ENCODE data around the gene ITGA11. TPM values are rescaled to one million over a fixed set of nuclear protein-coding genes. Genes with fewer than 3 reads are reported as not detected.

The ITGA11 gene
- total RNA-seq, 1 donor from 2014 or later: 0.51 TPM

DNA sequence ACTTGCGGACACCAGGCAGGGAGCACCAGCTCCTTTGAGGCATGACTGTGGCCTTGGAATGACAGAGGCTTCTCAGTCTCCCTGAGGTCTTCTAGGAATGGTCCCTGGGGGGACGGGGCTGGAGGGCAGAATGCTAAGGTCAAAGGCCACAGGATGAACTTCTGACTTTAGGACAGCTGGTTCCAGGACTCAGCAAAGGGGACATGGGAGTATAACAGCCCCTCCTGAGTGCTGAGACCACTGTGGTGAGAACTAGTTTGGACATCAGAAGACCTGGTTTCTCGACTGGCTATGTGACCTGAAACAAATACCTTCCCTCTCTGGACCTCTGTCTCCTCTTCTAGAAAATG lies 17.8 kb downstream of the ITGA11 start:
- TF ChIP-seq, protein P1, sequence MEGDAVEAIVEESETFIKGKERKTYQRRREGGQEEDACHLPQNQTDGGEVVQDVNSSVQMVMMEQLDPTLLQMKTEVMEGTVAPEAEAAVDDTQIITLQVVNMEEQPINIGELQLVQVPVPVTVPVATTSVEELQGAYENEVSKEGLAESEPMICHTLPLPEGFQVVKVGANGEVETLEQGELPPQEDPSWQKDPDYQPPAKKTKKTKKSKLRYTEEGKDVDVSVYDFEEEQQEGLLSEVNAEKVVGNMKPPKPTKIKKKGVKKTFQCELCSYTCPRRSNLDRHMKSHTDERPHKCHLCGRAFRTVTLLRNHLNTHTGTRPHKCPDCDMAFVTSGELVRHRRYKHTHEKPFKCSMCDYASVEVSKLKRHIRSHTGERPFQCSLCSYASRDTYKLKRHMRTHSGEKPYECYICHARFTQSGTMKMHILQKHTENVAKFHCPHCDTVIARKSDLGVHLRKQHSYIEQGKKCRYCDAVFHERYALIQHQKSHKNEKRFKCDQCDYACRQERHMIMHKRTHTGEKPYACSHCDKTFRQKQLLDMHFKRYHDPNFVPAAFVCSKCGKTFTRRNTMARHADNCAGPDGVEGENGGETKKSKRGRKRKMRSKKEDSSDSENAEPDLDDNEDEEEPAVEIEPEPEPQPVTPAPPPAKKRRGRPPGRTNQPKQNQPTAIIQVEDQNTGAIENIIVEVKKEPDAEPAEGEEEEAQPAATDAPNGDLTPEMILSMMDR (conservative IDR thresholded peaks at IDR 0.05): no peak
- H3K9me3 Mint-ChIP-seq: no peaks in the 10 kb centered on the region
- H3K27ac Mint-ChIP-seq (ENCODE audit: unreplicated experiment): no peak overlapping the region
- no peak overlapping the region for H3K4me3 Mint-ChIP-seq
- DNase-seq (ENCODE audit: low read depth, low spot score): no peak
- no peaks in the 10 kb centered on the region for H3K36me3 Mint-ChIP-seq (ENCODE audit: low read depth)
- no peaks in the 10 kb centered on the region for H3K27me3 Mint-ChIP-seq (ENCODE audit: low read depth)
- peaks cover 20% of the 10 kb centered on the region for H3K4me1 Mint-ChIP-seq

DNA sequence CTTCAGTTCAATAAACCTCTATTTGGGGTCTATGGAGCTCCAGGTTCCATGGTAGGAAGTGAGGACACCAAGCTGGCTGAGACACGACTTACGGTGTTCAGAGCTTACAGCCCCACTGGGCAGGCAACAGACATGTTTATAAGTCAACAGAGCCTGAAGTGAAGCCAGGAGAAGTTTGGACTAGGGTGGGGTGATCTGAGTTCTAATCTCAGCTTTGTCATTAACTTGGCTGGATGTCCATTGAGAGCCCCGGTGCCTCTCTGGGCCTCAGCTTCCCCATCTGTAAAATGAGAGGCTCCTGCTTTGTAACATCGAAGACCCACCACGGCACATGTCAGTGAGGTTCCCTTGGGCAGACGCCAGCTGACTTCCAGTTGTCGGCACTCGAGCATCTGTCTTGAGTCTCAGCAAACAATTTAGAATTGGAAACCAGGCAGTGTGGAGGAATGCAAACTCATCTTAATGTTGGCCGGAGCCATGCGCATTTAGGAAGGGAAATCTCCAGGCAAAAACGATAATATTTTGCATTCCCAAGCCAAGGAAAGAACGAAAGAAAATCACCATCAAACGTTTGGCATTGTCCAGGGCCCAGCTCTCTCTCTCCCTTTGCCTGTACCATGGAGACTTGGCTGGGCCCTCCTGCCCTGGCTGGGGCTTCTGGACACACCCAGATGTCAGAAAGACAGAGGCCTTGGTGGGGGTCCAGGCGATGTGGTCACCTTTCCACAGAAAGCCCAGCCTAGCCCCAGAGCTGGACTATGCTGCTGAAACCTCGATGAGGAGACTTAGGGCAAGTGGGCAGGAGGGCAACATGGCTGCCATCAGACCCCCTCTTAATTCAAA lies 18.4 kb downstream of the ITGA11 start:
- TF ChIP-seq, protein P1 (conservative IDR thresholded peaks at IDR 0.05): no peak
- DNase-seq (ENCODE audit: low read depth, low spot score): no peak
- H3K4me1 Mint-ChIP-seq: peaks cover 14% of the 10 kb centered on the region
- no peaks in the 10 kb centered on the region for H3K27me3 Mint-ChIP-seq (ENCODE audit: low read depth)
- no peaks in the 10 kb centered on the region for H3K9me3 Mint-ChIP-seq
- no peaks in the 10 kb centered on the region for H3K36me3 Mint-ChIP-seq (ENCODE audit: low read depth)
- H3K4me3 Mint-ChIP-seq: no peak overlapping the region
- peak overlapping the region; percentile 37 for H3K27ac Mint-ChIP-seq (ENCODE audit: unreplicated experiment)

DNA sequence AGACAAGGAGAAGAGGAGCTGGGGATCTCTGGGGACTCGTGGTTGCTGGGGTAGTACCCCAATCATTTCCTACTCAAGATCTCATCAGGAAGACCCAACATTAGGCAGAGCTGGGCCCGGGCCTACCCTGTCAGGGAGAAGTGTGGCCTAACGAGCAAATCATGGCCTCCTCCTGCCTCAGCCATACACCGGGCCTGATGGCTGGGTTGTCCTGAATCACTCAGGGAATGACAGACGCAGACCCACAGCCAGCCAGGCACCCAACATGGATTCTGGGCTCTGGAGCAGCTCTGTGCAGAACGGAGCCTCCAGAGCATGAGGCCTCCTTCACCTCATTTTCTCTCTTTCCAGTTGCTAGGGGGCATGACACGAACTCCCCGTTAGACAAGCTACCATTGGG lies 19.7 kb downstream of the ITGA11 start:
- Mint-ChIP-seq H3K4me3 (no peak overlapping the region), H3K27me3 (ENCODE audit: low read depth) (no peaks in the 10 kb centered on the region), H3K27ac (ENCODE audit: unreplicated experiment) (no peak overlapping the region), H3K36me3 (ENCODE audit: low read depth) (no peaks in the 10 kb centered on the region), H3K4me1 (no peaks in the 10 kb centered on the region), H3K9me3 (no peaks in the 10 kb centered on the region)
- DNase-seq (ENCODE audit: low read depth, low spot score): no peak
- TF ChIP-seq, protein P1 (conservative IDR thresholded peaks at IDR 0.05): no peak

DNA sequence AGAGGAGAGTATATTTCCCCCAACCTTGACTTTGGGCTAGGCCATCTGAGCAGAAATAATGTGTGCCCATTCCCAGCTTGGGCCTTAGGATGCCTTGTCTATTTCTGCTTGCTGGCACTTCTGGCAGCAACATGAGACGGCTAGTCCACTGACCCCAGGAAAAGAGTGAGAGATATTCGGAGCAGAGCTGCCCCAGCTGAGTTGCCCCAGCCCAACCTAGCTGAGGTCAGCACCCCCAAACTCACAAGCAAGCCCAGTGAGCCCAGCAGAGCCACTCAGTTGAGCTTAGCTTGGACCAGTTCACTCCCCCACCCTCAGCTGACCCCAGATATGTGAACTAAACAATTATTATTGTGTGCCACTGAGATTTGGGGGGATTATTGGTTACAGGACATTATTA lies 20.2 kb downstream of the ITGA11 start:
- Mint-ChIP-seq H3K27ac (ENCODE audit: unreplicated experiment) (no peak overlapping the region), H3K27me3 (ENCODE audit: low read depth) (no peaks in the 10 kb centered on the region), H3K9me3 (no peaks in the 10 kb centered on the region), H3K4me3 (no peak overlapping the region), H3K36me3 (ENCODE audit: low read depth) (no peaks in the 10 kb centered on the region), H3K4me1 (no peaks in the 10 kb centered on the region)
- TF ChIP-seq, protein P1 (conservative IDR thresholded peaks at IDR 0.05): no peak
- no peak for DNase-seq (ENCODE audit: low read depth, low spot score)

DNA sequence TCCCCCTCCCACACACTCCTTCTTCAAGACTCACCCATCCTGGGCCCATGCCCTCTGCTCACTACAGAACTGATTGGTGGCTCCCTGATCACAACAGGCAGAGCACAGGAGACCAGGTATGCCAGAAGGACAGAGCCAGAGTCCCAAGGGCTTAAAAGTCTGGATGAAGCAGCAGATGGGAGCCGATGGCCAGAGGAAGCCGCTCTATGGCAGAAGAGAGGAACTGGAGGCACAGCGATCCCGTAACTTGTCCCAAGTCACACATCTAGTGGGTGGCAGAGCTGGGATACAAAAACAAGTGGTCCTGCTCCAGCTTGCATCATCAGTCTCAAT lies 20.7 kb downstream of the ITGA11 start:
- TF ChIP-seq, protein P1 (conservative IDR thresholded peaks at IDR 0.05): no peak
- no peaks in the 10 kb centered on the region for H3K4me1 Mint-ChIP-seq
- no peak for DNase-seq (ENCODE audit: low read depth, low spot score)
- H3K4me3 Mint-ChIP-seq: no peak overlapping the region
- no peak overlapping the region for H3K27ac Mint-ChIP-seq (ENCODE audit: unreplicated experiment)
- H3K9me3 Mint-ChIP-seq: no peaks in the 10 kb centered on the region
- no peaks in the 10 kb centered on the region for H3K36me3 Mint-ChIP-seq (ENCODE audit: low read depth)
- no peaks in the 10 kb centered on the region for H3K27me3 Mint-ChIP-seq (ENCODE audit: low read depth)
